ENCODE results near the gene EMX1.

DNA sequence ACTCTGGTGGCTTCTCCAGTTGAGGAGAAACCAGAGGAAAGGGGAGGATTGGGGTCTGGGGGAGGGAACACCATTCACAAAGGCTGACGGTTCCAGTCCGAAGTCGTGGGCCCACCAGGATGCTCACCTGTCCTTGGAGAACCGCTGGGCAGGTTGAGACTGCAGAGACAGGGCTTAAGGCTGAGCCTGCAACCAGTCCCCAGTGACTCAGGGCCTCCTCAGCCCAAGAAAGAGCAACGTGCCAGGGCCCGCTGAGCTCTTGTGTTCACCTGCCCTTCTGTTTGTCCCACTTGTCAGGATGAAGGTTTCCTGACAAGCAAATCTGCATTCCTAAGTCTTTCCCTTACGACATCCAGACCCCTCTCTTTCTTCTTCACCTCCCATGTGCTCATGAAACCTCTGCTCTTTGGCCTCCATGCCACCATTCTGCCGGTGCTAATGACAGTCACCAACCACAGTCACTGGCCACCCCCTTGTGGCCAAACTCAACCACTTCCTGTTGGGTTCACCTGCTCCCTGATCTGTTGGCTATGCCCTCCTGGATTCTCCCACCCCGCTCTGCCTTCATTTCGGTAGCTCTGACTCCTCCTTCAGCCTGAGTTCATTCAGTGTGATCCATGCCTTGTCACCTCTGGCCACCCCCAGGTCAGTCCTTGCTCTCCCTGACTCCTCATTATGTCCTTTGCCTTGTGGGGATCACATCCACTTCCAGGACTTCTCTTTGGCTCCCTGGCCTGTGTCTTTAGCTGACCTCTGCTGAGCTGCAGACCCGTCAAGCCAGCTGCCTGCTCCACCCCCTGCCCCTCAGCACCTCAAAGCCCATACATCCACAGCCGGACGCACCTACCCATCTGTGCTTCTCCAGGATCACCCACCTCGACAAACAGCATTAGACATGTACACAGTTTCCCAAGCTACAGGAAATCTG lies 17.6 kb downstream of the EMX1 start:
- no peak for TF ChIP-seq CTCF (IDR thresholded peaks at IDR 0.05)
- TF ChIP-seq POLR2A (IDR thresholded peaks at IDR 0.05), result no peak

Measured in testis (tissue), 2 donors.